GM12878 (cell line): ENCODE data around the gene CPSF4.

Experiments
- CBX5 ChIP-seq: sonication (generic); IDR thresholded peaks from 2 replicates; pipeline ENCODE4 v1.6.1; 2016; ENCODE audit warnings: low read depth, moderate library complexity, mild to moderate bottlenecking, inconsistent platforms
- CTCF ChIP-seq, 3 experiments: IDR thresholded peaks in 2 of 3; conservative IDR thresholded peaks in 1 of 3; 2 replicates each; pipeline ENCODE4 v1.5.1; 2011; ENCODE audit warnings: low read depth in 3 of 3, low read length in 3 of 3, mild to moderate bottlenecking in 3 of 3, control low read depth in 2 of 3, moderate library complexity in 2 of 3, inconsistent platforms in 1 of 3, mixed read lengths in 1 of 3; ENCODE audit not compliant: control insufficient read depth in 2 of 3, insufficient read depth in 1 of 3; ENCODE audit errors: extremely low read depth in 1 of 3
- EED ChIP-seq: sonication (generic); IDR thresholded peaks from 2 replicates; pipeline ENCODE4 v1.6.1; 2016; ENCODE audit warnings: antibody characterized with exemption, low read depth
- ESRRA ChIP-seq: IDR thresholded peaks from 2 replicates; pipeline ENCODE4 v1.6.1; 2012; ENCODE audit warnings: mild to moderate bottlenecking, low read length, improper control_type of control experiment
- POLR2AphosphoS5 ChIP-seq: IDR thresholded peaks from 2 replicates; pipeline ENCODE4 v1.6.1; 2011; ENCODE audit warnings: mild to moderate bottlenecking, low read length, inconsistent platforms
- SIN3A ChIP-seq: IDR thresholded peaks from 2 replicates; pipeline ENCODE4 v1.6.1; 2012; ENCODE audit warnings: low read depth, low read length, improper control_type of control experiment
- ZNF217 ChIP-seq: fragments of 450-650 bp; IDR thresholded peaks from 2 replicates; pipeline ENCODE4 v1.6.1; 2017; ENCODE audit warnings: antibody characterized with exemption, mild to moderate bottlenecking
- TF ChIP-seq, protein P1 (sequence below): IDR thresholded peaks from 2 replicates; pipeline ENCODE4 v1.6.1; 2012; ENCODE audit warnings: low read depth, low read length, improper control_type of control experiment

- TF ChIP-seq, protein P1, sequence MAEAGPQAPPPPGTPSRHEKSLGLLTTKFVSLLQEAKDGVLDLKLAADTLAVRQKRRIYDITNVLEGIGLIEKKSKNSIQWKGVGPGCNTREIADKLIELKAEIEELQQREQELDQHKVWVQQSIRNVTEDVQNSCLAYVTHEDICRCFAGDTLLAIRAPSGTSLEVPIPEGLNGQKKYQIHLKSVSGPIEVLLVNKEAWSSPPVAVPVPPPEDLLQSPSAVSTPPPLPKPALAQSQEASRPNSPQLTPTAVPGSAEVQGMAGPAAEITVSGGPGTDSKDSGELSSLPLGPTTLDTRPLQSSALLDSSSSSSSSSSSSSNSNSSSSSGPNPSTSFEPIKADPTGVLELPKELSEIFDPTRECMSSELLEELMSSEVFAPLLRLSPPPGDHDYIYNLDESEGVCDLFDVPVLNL, result 0 out of 2 replicates have a peak, but pooled peaks have one; percentile 25
- peak; percentile 86 for TF ChIP-seq SIN3A
- TF ChIP-seq CBX5, result no peak
- TF ChIP-seq ESRRA, result no peak
- TF ChIP-seq POLR2AphosphoS5, result peak; percentile 76; the same call in 1 of the 2 replicates
- TF ChIP-seq CTCF (IDR thresholded peaks at IDR 0.05 in 2 of 3, conservative IDR thresholded peaks at IDR 0.05 in 1 of 3; ENCODE audit: control insufficient read depth in 2 of 3, extremely low read depth in 1 of 3, insufficient read depth in 1 of 3, low read depth in 3 of 3, low read length in 3 of 3), result no peak
- TF ChIP-seq ZNF217, result no peak
- no peak for TF ChIP-seq EED
Observed at GRCh38 chr7:99438573-99439480, at the start of gene CPSF4, which contains the start of gene PTCD1.
